Raji (cell line): Measurements from ENCODE around the gene TOPAZ1.
A peak's percentile ranks its signal among the peaks of the same experiment; 100 is the strongest.

Source experiments
- POLR2A ChIP-seq: IDR thresholded peaks from 2 replicates; pipeline ENCODE4 v1.6.1; 2011; ENCODE audit warnings: low read depth, low read length, control low read depth; ENCODE audit not compliant: insufficient read depth

The TOPAZ1 gene

DNA sequence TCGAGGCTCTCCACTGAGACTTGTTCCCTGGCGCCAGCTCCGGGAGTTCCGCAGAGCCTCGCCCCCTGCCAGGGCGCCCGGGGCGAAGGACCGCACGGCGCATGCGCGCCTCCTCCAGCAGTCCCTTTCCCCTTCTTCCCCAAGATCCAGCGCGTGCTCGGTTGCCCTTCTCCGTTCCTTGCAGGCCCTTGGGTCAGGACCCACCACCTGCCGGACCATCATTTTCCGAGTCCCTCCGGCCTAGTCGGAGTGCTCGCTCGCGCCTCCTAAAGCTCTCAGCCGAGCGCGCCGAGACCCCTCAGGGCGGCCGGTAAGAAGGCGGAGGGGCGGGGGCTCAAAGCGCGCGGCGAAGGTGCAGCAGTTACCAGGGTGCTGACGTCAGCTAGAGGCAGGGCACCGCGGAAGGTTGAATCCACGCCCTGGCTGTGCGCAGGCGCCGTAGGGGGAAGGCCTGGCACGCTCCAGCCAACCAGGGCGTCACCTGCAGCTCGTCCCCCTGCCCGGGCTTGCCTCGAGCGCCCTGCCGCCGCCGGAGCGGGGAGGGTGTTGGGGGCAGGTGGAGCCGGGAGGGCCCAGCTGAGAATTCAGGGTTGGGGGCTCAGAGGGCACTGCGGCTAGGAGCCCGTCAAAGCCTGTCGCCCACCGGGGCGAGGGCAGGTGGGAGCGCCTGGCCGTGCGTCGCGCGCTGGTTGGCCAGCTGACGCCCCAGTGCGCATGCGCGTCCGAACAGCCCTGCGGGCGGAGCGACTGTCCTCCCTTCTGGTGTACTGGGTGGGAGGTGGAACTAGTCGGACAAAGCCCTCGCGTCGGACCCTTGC is 96.5 kb downstream of the TOPAZ1 start, which contains the start of gene TCAIM:
Gene TCAIM (plus strand): TSS at position 757 of the 818 bp plus-strand sequence. CDS start 16,017 bp downstream, outside the sequence.
- TF ChIP-seq POLR2A = peak; percentile 83

DNA sequence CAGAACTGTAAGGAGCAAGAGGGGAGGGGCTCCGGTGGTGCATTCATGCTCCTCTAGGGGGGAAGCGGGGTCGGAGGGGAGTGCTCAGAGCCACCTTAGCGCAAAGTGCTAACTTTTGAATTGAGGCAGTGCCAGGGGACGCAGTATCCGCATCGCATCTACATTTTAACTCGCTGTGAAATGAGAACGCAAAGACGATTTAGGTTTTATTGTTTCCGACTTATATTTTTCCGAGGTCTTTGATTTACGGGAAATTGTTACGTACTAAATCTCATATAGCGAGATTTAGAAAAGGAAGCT is 97.1 kb downstream of the TOPAZ1 start:
- TF ChIP-seq POLR2A = peak; percentile 36; the same call in 1 of the 2 replicates

DNA sequence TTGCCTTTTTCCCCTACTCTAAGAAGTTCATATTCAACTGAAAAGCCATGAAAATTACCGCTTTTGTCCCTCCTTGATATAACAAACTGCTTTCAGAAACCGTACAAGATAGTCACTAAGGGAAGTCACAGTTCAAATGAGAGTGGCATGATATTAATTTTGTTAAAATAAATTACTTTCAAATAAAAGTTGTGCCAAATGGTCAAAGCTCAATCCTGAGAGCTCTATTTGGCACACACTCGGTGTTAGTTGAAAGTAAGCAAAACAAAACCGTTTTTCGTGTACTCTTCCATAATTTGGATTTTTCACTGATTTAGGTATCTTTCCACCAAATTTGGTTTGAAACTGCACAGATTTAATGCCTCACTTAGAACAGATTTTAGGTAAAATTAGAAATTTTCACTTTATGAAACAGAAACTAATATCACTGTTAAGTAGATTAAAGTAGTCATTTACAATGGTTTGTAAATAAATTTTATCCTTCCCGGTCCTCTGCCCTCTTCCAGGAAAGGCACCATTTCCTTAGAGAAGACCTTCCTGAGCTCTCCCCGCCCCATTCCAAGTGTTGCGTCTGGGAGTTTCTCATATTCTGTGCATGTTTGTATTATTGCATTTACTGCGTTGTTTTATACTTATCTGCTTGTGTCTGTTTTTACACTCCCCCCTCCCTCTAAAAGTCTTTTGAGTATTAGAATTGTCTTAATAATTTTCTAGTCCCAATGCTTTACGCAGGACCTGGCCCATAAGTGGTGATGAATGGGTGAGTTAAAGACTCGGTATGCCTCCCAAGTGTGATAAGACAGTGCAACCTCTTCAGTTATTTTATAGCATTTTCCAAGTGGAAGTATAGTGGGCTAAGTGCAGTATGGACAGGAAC is 97.7 kb downstream of the TOPAZ1 start:
- no peak for TF ChIP-seq POLR2A

DNA sequence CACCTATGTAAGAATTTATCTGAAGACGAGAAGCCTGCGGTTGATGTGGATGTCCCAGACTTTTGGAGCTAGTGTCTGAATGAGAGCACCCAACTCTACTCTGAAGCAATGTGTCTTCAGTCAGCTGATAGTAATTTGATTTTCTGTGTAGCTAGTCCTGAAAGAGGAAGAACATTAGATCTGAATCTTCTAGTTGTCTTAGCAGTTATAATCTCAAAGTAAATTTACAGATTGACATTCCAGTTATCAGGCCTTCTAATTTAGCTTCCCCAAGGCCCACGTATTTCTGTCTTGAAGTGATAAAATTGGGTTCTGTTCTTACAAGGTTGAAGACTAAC is 98.3 kb downstream of the TOPAZ1 start:
- no peak for TF ChIP-seq POLR2A

DNA sequence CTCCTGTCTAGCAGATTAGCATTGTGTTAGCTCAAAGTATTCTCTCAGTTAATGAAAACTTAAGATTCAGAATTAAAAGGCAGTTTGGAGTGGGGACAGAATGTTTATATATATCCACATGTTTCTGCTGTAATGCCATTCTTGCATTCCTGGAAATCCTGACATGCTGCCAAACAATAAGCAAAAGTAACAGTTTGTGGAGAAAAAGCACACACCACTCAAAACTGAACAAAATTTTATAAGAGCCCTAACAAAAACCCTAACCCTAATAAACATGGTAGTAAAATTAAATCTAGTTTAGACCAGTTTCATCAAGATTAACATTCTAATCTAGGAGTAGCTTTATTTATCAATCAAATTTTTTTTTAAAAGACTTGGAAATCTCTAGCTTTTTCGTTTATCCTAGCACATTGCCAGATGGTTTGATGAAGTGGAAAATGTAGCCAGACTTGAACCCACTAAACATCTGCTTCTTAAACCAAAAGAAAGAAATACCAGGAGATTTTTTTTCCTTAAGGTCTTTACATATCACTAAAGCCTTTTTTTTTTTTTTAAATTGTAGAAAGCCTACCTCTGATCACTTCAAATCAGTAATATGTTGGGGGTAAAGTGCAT is 100.6 kb downstream of the TOPAZ1 start:
- TF ChIP-seq POLR2A = no peak

DNA sequence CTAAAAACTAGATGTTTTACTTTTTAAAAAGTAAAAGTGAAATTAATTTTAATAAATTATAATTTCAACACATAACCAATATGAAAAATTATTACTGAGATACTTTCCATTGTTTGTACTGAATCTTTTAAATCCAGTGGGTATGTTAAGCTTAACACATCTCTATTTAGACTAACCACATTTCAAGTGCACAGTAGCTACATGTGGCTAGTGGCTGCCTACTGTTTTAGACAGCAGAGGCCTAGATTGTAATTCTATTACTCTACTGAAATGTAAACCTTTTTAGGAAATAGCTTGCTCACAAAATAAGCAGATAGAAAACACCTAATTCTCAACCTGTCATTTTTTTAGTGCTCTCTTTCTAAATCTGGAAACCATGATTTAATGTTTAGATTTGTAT is 101.7 kb downstream of the TOPAZ1 start:
- no peak for TF ChIP-seq POLR2A

DNA sequence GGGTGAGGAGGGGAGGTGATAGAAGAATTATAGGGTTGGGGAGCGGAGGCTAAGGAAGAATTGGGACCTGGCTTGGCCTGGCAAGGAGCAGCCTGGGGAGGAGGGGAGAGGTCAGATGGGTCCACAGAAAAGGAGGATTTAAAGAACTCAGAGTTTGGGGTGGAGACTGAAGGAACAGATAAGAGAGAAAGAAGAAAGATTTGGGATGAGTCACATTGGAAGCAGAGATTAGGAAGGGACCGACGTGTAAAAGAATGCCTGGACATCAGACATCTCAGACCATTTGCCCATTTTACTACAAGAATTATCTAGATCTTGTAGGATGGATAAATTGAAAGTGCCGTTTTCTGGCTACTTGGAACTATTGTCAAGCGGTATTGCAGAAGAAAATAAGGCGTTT is 107.3 kb downstream of the TOPAZ1 start:
- no peak for TF ChIP-seq POLR2A

DNA sequence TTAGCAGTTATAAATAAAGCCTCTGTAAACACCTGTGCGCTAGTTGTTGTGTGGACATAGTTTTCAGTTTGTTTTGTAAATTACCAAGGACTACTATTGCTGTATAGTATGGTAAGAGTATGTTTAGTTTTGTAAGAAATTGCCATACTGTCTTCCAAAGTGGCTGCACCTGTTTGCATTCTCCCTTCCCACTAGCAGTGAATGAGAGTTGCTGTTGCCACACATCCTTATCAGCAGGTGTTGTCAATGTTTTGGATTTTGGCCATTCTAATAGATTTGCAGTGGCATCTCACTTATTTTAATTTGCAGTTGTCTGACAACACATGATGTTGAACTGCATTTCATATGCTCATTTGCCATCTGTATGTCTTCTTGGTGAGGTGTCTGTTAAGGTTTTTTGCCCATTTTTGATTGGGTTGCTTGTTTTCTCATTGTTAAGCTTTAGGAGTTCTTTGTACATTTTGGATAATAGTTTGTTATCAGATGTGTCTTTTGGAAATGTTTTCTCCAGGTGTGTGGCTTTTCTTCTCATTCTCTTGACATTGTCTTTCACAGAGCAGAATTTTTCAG is 111.8 kb downstream of the TOPAZ1 start:
- TF ChIP-seq POLR2A = no peak

DNA sequence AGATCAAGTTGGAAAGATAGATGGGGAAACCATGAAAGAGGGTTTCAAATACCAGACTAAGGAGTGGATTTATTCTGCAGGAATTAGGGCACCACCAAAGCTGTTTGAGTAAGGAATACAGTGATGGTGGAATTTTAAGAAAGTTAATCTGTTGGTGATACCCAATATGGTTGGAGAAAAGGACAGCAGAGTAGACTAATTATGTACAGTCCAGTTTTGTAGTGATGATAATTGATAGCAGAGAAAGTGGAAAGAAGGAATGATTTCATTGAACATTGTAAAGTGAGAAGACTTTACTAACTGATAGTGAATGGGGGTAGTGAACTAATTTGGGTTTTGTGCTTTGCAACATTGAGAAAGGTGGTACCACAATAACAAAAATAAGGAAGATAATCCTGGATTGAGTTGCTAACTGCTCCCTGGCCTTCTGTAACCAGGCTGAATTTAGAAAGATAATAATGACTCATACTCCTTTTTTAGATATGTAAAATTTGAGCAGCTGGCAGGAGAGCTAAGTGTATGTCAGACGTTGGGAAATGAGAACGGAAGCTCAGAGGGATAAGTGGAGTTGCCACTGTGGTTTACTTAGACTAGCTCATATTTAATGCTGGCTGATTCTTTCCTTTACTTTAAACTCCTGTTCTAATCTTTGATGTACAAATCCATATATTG is 113.8 kb downstream of the TOPAZ1 start:
- no peak for TF ChIP-seq POLR2A

DNA sequence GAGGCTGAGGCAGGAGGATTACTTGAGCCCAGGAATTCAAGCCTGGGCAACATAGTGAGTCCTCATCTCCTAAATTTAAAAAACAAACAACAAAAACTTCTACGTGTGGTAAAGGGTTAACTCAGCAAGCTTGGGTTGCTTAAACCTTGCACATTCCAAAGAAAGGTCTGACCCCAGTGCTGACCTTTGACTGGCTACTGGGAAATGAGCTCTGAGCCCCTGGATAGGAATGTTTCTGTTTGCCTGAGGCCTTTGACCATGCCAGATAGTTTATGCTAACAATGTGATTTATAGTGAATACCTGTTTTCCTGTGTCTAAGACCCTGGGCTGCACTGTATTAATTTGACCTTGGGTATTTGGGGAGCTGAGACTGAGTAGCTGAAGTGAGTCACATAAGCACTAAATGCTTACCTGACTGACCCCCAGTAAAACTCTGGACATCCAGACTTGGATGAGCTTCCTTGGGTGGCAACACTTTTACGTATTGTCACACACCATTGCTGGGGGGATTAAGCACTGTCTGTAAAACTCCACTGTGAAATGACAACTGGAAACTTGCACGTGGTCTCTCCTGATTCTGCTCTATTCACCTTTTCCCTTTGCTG is 117.6 kb downstream of the TOPAZ1 start:
- no peak for TF ChIP-seq POLR2A

DNA sequence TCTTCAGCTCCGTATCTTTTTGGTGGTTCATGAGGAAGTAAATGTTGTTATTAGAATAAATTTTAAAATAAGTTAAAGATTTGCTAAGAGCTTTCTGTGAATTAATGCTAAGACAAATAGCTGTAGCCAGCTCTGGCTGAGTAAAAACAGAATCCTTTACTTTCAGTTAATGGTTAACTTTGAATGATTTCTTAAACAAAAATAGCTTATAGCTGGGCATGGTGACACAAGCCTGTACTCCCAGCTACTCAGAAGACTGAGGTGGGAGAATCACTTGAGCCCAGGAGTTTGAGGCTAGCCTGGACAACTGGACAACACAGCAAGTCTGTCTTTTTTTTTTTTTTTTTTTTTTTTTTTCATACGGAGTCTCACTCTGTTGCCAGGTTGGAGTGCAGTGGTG is 121.9 kb downstream of the TOPAZ1 start:
- no peak for TF ChIP-seq POLR2A

DNA sequence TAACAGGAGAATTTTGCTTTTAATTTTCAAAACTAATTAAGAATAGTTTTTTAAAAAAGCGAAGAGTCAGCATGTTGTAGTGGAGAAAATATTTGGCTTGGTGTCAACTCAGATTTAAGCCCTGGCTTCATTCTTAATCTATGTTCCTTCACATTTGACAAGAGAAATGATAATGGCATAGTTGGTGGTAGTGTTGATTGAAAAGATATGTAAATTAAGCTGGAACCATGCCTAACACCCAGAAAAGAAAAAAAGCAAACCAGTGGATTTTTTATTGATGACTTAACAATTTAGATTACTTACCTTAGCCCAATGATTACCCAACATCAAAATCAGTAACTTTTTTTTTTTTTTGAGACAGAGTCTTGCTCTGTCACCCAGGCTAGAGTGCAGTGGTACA is 124.3 kb downstream of the TOPAZ1 start:
- no peak for TF ChIP-seq POLR2A

DNA sequence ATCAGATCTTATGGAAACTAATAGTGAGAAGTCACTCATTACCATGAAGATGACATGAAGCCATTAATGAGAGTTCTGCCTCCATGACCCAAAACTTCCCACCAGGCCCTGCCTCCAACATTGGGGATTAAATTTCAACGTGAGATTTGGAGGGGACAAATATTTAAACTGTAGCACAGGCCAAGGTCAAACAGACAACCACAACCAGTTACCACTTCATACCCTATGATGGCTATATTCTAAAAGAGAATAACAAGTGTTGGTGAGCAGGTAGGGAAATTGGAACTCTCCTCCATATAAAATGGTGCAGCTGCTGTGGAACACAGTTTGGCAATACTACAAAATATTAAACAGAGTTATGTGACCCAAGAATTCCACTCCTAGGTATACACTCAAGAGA is 133.8 kb downstream of the TOPAZ1 start:
- TF ChIP-seq POLR2A = no peak
